ENCODE data around the gene ZNF398.

- TF ChIP-seq YY1 (IDR thresholded peaks at IDR 0.05; ENCODE audit: insufficient read depth, insufficient read length) (no peak), SUZ12 (IDR thresholded peaks at IDR 0.05; ENCODE audit: extremely low read depth, insufficient read depth, insufficient read length) (no peak)
These were observed at the start of gene ZNF398 for GRCh38 chr7:149147072-149147751.
